Fibroblast of skin of abdomen (primary cell): ENCODE data around the gene CCDC59. TPM values are rescaled to one million over a fixed set of nuclear protein-coding genes. Genes with fewer than 3 reads are reported as not detected.
"Not testable (repeated sequence)": the region's sequence is repeated elsewhere in the genome, so short reads cannot be mapped to it uniquely, and the experiment has no call there.

Source experiments
- DNase-seq: peaks from one replicate; pipeline ENCODE4 v3.0.0-alpha.2; 2013
- polyA plus RNA-seq, 2 experiments: library from polyadenylated mRNA; unstranded; fragments of 120-200 nt; gene quantifications; one replicate each; pipeline ENCODE4 v1.2.1, GENCODE V29; 2013; ENCODE audit not compliant: insufficient read length in 2 of 2

Gene CCDC59
- polyA plus RNA-seq (2013, experiment 1 of 2; ENCODE audit: insufficient read length): 44.7 TPM
- polyA plus RNA-seq (2013, experiment 2 of 2; ENCODE audit: insufficient read length): 42.1 TPM

GRCh38 chr12:82358200-82359114 lies at the start of gene CCDC59, which contains the start of gene METTL25:
Gene CCDC59, minus strand, starts transcription at chr12:82358387. Its CDS starts 11 bp downstream, at chr12:82358376.
Gene METTL25, plus strand, starts transcription at chr12:82358529. Its CDS starts 37 bp downstream, at chr12:82358566.
- DNase-seq: peak; percentile 99

- DNase-seq: no peak
These were observed 49.3 kb upstream of the CCDC59 start for GRCh38 chr12:82407481-82407880.

- no peak for DNase-seq
These were observed 48.5 kb upstream of the CCDC59 start for GRCh38 chr12:82406651-82407050.

- no peak for DNase-seq
These were observed 42.6 kb upstream of the CCDC59 start for GRCh38 chr12:82400819-82401218.

GRCh38 chr12:82398879-82399278 lies 40.7 kb upstream of the CCDC59 start:
- no peak for DNase-seq

- peak; percentile 10 for DNase-seq
These were observed 25.9 kb upstream of the CCDC59 start for GRCh38 chr12:82383930-82384552.

GRCh38 chr12:82378997-82379396 lies 20.8 kb upstream of the CCDC59 start:
- no peak for DNase-seq

GRCh38 chr12:82375201-82375600 lies 17.0 kb upstream of the CCDC59 start:
- DNase-seq: no peak

GRCh38 chr12:82366197-82366596 lies 8.0 kb upstream of the CCDC59 start:
- DNase-seq: peak; percentile 20

GRCh38 chr12:82363990-82364389 lies 5.8 kb upstream of the CCDC59 start:
- no peak for DNase-seq

- DNase-seq: no peak
These were observed 3.3 kb upstream of the CCDC59 start for GRCh38 chr12:82361461-82361915.

GRCh38 chr12:82360834-82361233 lies 2.6 kb upstream of the CCDC59 start:
- not testable (repeated sequence) for DNase-seq

- no peak for DNase-seq
These were observed 910 bp upstream of the CCDC59 start for GRCh38 chr12:82359115-82359478.

GRCh38 chr12:82357845-82358199 lies 365 bp downstream of the CCDC59 start:
- no peak for DNase-seq

GRCh38 chr12:82357340-82357739 lies 847 bp downstream of the CCDC59 start:
- no peak for DNase-seq

GRCh38 chr12:82351390-82351789 lies 6.8 kb downstream of the CCDC59 start:
- DNase-seq: no peak

GRCh38 chr12:82350161-82350560 lies 8.0 kb downstream of the CCDC59 start:
- DNase-seq: no peak

- no peak for DNase-seq
These were observed 28.7 kb downstream of the CCDC59 start for GRCh38 chr12:82329508-82329907.

GRCh38 chr12:82327861-82328260 lies 30.3 kb downstream of the CCDC59 start:
- DNase-seq: no peak

- peak; percentile 6 for DNase-seq
These were observed 31.2 kb downstream of the CCDC59 start for GRCh38 chr12:82326905-82327503.

- no peak for DNase-seq
These were observed 32.4 kb downstream of the CCDC59 start for GRCh38 chr12:82325540-82326336.

GRCh38 chr12:82319276-82319675 lies 38.9 kb downstream of the CCDC59 start:
- no peak for DNase-seq
